Urinary bladder (tissue), 4 donors: ENCODE measurements around the gene SRP19. TPM values are rescaled to one million over a fixed set of nuclear protein-coding genes. Genes with fewer than 3 reads are reported as not detected.
"Not testable (repeated sequence)": the region's sequence is repeated elsewhere in the genome, so short reads cannot be mapped to it uniquely, and the experiment has no call there.

Source experiments
- DNase-seq: peaks from one replicate; pipeline ENCODE4 v3.0.0-alpha.2; 2015; ENCODE audit errors: extremely low spot score
- H3K27ac ChIP-seq: one replicate; pipeline ENCODE4 v1.5.1; 2013; ENCODE audit warnings: low read depth, mild to moderate bottlenecking, moderate library complexity
- H3K36me3 ChIP-seq: one replicate; pipeline ENCODE4 v1.6.1; 2013; ENCODE audit warnings: mild to moderate bottlenecking, moderate library complexity; ENCODE audit not compliant: insufficient read depth
- H3K4me1 ChIP-seq: one replicate; pipeline ENCODE4 v1.6.1; 2013; ENCODE audit warnings: mild to moderate bottlenecking, moderate library complexity; ENCODE audit not compliant: insufficient read depth
- H3K4me3 ChIP-seq: one replicate; pipeline ENCODE4 v1.5.1; 2013; ENCODE audit warnings: low read depth, low read length
- WGBS: extraction: QIAGEN DNeasy Blood & Tissue Kit; methylation state at CpG from one replicate; pipeline ENCODE4 v1.1.7; 2013; 5-methylcytosine and 5-hydroxymethylcytosine counted together
- polyA plus RNA-seq: library from polyadenylated mRNA; stranded (reverse); fragments of 200-250 nt; gene quantifications from one replicate; pipeline ENCODE4 v1.2.3, GENCODE V29; 2013
- total RNA-seq: library from RNA; depleted of rRNA; stranded (reverse); fragments of >200 nt; gene quantifications from one replicate; pipeline ENCODE4 v1.2.3, GENCODE V29; 2014
- donor health status: healthy with polysubstance abuse.
- donor health status: healthy.

The SRP19 gene
- total and polyA plus RNA-seq, 2 donors, result 47.2 to 48.5 TPM

- H3K4me1 ChIP-seq, result no peaks in the 10 kb centered on the region
- H3K36me3 ChIP-seq, result no peaks in the 10 kb centered on the region
- H3K4me3 ChIP-seq, result no peak overlapping the region
- 71% methylated on average over 1 of the region's 1 CpG for WGBS
- H3K27ac ChIP-seq, result no peak overlapping the region
- DNase-seq, result no peak
These were observed 6.4 kb upstream of the SRP19 start for GRCh38 chr5:112854651-112855050.

GRCh38 chr5:112857866-112858265, 3.2 kb upstream of the SRP19 start:
- no peak overlapping the region for H3K27ac ChIP-seq
- H3K4me3 ChIP-seq, result no peak overlapping the region
- no peaks in the 10 kb centered on the region for H3K36me3 ChIP-seq
- DNase-seq, result no peak
- H3K4me1 ChIP-seq, result no peaks in the 10 kb centered on the region

- H3K27ac ChIP-seq, H3K4me1 ChIP-seq, DNase-seq, H3K36me3 ChIP-seq: not testable (repeated sequence)
- peak overlapping the region; percentile 96 for H3K4me3 ChIP-seq
- 69% methylated on average over 11 of the region's 11 CpGs for WGBS
These were observed 537 bp upstream of the SRP19 start for GRCh38 chr5:112860571-112860928.

DNA sequence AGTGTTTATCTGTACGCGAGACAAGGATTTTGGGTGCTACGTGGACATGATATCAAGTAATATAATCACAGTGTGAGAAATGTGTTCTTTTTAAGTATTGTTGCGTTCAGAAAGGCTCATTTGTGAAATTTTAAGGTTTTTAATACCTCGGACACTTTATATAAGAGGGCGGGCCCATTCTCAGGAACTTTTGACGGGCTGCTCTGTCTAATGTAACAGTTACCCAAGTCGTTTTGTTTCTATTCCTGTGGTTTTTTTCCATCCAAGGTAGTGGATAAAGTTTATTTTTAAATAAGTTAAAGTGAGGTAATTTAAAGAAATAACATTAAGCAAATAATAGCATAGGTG, 525 bp downstream of the SRP19 start:
- H3K4me1 ChIP-seq, result peaks cover 1% of the 10 kb centered on the region
- under 1% methylated on average over 8 of the region's 8 CpGs for WGBS
- no peak for DNase-seq
- H3K27ac ChIP-seq, result no peak overlapping the region
- peaks cover 2% of the 10 kb centered on the region for H3K36me3 ChIP-seq
- peak overlapping the region; percentile 96 for H3K4me3 ChIP-seq

- 55% methylated on average over 9 of the region's 9 CpGs for WGBS
- H3K27ac ChIP-seq, result no peak overlapping the region
- peaks cover 1% of the 10 kb centered on the region for H3K4me1 ChIP-seq
These were observed 998 bp downstream of the SRP19 start for GRCh38 chr5:112862085-112862484.

GRCh38 chr5:112863549-112863948, 2.5 kb downstream of the SRP19 start:
- 79% methylated on average over 4 of the region's 4 CpGs for WGBS
- H3K4me1 ChIP-seq, result peaks cover 1% of the 10 kb centered on the region
- peaks cover 2% of the 10 kb centered on the region for H3K36me3 ChIP-seq
- DNase-seq, result no peak
- H3K27ac ChIP-seq, result no peak overlapping the region
- H3K4me3 ChIP-seq, result no peak overlapping the region

More at GRCh38 chr5:112862085-112862484, 998 bp downstream of the SRP19 start:
- Histone ChIP-seq H3K4me3 (peak overlapping the region; percentile 96), H3K36me3 (peaks cover 2% of the 10 kb centered on the region)
- DNase-seq, result no peak

- peaks cover 1% of the 10 kb centered on the region for H3K4me1 ChIP-seq
- H3K4me3 ChIP-seq, result no peak overlapping the region
- 92% methylated on average over 3 of the region's 3 CpGs for WGBS
- H3K27ac ChIP-seq, result no peak overlapping the region
- peaks cover 2% of the 10 kb centered on the region for H3K36me3 ChIP-seq
- DNase-seq, result no peak
These were observed 4.0 kb downstream of the SRP19 start for GRCh38 chr5:112865128-112865527.

DNA sequence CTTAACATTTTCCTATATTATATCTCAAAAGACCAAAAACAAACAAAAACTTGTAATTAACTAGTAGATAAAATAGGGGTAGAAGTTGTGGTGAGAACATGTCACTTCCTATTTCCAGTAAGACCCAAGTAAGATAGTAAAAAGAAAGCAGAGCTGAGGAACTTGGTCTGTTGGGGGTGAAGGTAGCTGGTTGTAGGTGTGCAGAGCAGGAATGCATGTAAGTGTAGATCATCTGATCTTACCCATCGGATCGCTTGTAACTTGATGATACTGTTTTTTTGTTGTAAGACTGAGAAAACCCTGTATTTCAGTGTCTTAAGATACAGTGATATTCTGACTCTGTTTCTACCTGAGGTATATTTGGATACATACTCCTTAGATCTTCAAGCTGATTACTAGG, 5.7 kb downstream of the SRP19 start:
- DNase-seq, result no peak
- Histone ChIP-seq H3K4me3 (no peak overlapping the region), H3K4me1 (peaks cover 1% of the 10 kb centered on the region), H3K36me3 (peaks cover 2% of the 10 kb centered on the region), H3K27ac (no peak overlapping the region)
- WGBS, result 94% methylated on average over 2 of the region's 2 CpGs

GRCh38 chr5:112867411-112867810, 6.3 kb downstream of the SRP19 start:
- 91% methylated on average over 5 of the region's 5 CpGs for WGBS
- no peak for DNase-seq
- H3K4me1 ChIP-seq, result peaks cover 1% of the 10 kb centered on the region
- no peak overlapping the region for H3K27ac ChIP-seq
- no peak overlapping the region for H3K4me3 ChIP-seq
- peaks cover 2% of the 10 kb centered on the region for H3K36me3 ChIP-seq

- H3K4me1 ChIP-seq, result no peaks in the 10 kb centered on the region
- WGBS, result 95% methylated on average over 3 of the region's 3 CpGs
- DNase-seq, result no peak
- no peak overlapping the region for H3K4me3 ChIP-seq
- H3K36me3 ChIP-seq, result peaks cover 2% of the 10 kb centered on the region
- no peak overlapping the region for H3K27ac ChIP-seq
These were observed 8.9 kb downstream of the SRP19 start for GRCh38 chr5:112869948-112870347.

DNA sequence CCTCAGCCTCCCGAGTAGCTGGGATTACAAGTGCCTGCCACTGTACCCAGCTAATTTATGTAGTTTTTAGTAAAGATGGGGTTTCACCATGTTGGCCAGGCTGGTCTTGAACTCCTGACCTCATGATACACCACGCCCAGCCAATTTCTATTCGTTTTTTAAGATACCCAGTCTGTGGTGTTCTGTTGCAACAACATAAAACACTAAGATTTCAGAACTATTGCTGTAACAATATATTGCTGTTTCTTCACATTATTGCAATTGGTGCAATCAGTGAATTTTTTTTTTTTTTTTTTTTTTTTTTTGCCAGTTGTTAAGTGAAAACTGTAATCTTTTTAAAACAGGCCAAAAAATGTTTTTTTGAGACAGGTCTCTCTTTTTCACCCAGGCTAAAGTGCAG, 9.9 kb downstream of the SRP19 start:
- Histone ChIP-seq H3K4me3 (no peak overlapping the region), H3K4me1 (no peaks in the 10 kb centered on the region), H3K36me3 (no peaks in the 10 kb centered on the region), H3K27ac (no peak overlapping the region)
- 61% methylated on average over 3 of the region's 3 CpGs for WGBS
- DNase-seq, result no peak

GRCh38 chr5:112876362-112876761, 15.3 kb downstream of the SRP19 start:
- 63% methylated on average over 2 of the region's 2 CpGs for WGBS

DNA sequence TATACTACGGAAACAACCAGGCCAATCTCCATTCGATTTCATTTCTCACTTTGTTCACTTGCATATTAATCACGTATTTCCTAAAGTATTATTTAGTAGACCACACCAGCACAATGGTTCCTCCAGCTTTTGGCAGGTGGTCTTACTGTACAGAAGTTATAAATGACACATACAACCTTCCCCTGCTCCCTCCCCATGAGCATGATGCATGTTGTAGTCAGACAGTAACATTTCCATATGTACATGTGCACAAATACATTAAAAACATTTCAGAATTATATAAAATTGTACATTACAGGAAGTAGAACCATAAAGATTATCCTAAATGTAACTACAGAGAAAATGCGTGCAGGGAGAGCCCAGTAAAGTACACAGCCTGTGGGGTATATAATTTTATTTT, 17.0 kb downstream of the SRP19 start:
- Histone ChIP-seq H3K4me1 (no peaks in the 10 kb centered on the region), H3K36me3 (no peaks in the 10 kb centered on the region), H3K4me3 (no peak overlapping the region), H3K27ac (no peak overlapping the region)
- WGBS, result 64% methylated on average over 4 of the region's 4 CpGs
- DNase-seq, result no peak

More at GRCh38 chr5:112876362-112876761, 15.3 kb downstream of the SRP19 start:
- H3K4me1 ChIP-seq, result no peaks in the 10 kb centered on the region
- no peak overlapping the region for H3K27ac ChIP-seq
- H3K4me3 ChIP-seq, result no peak overlapping the region
- no peak for DNase-seq
- H3K36me3 ChIP-seq, result no peaks in the 10 kb centered on the region

GRCh38 chr5:112878760-112879159, 17.7 kb downstream of the SRP19 start:
- no peak overlapping the region for H3K27ac ChIP-seq
- H3K4me3 ChIP-seq, result no peak overlapping the region
- no peaks in the 10 kb centered on the region for H3K4me1 ChIP-seq
- DNase-seq, result no peak
- 79% methylated on average over 4 of the region's 4 CpGs for WGBS
- no peaks in the 10 kb centered on the region for H3K36me3 ChIP-seq

DNA sequence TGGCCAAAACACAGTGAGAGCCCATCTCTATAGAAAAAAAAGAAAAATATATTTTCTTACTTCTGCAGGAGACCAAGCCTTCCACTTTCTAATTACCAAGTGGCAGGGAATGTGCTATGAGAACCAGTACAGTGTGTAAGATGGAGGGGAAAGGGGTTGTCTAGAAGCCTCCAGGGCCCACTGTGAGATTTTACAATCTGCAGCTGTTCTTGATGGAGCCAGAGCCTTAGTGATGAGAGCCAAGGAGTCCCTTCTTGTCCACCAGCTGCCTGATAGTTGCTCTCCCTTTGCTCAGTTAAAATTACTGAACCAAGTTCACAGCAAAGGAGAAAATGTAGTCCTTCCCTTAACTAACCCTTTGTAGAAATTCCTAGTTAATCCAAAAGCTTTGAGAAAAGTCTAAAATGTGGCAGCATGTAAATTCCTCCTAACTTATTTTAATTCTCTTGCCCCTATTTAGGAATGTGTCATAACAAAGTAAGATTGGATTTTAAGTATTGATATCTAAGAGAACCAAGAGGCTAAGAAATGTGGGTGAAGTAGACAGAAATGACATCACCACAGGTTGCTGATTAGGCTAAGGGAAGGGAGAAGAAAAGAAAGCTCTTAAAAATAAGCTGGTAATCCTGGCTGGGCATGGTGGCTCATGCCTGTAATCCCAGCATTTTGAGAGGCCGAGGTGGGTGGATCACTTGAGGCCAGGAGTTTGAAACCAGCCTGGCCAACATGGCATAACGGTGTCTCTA, 19.3 kb downstream of the SRP19 start:
- DNase-seq, result no peak
- Histone ChIP-seq H3K36me3 (no peaks in the 10 kb centered on the region), H3K4me1 (no peaks in the 10 kb centered on the region), H3K4me3 (no peak overlapping the region), H3K27ac (no peak overlapping the region)
- 75% methylated on average over 2 of the region's 2 CpGs for WGBS
